HEK293 (cell line): ENCODE measurements around the gene AIG1.

Experiments
- PRDM1 ChIP-seq: fragments of 450-650 bp; formaldehyde crosslinking; IDR thresholded peaks from 2 replicates; pipeline ENCODE4; 2016; ENCODE audit warnings: missing biosample characterization, missing genetic modification characterization
- ZNF184 ChIP-seq: fragments of 450-650 bp; IDR thresholded peaks from 2 replicates; pipeline ENCODE4 v1.5.1; 2018; ENCODE audit warnings: missing biosample characterization, mild to moderate bottlenecking, missing genetic modification characterization
- ZNF292 ChIP-seq: fragments of 450-650 bp; formaldehyde crosslinking; IDR thresholded peaks from 2 replicates; pipeline ENCODE4 v1.5.1; 2016; ENCODE audit warnings: low read depth, missing biosample characterization, missing genetic modification characterization, borderline replicate concordance
- ZNF302 ChIP-seq: fragments of 450-650 bp; formaldehyde crosslinking; IDR thresholded peaks from 2 replicates; pipeline ENCODE4 v1.5.1; 2016; ENCODE audit warnings: missing biosample characterization, missing genetic modification characterization, low read depth
- ZXDB ChIP-seq: fragments of 450-650 bp; formaldehyde crosslinking; IDR thresholded peaks from 2 replicates; pipeline ENCODE4 v1.5.1; 2016; ENCODE audit warnings: missing biosample characterization, missing genetic modification characterization
- TF ChIP-seq, protein P1 (sequence below): fragments of 450-650 bp; formaldehyde crosslinking; IDR thresholded peaks from 2 replicates; pipeline ENCODE4 v1.5.1; 2016; ENCODE audit warnings: missing biosample characterization, missing genetic modification characterization

- TF ChIP-seq ZNF184 (tag by site-specific recombination) (no peak), PRDM1 (no peak), ZXDB (tag by site-specific recombination) (no peak), ZNF292 (no peak), ZNF302 (tag by site-specific recombination) (no peak)
- TF ChIP-seq, protein P1, sequence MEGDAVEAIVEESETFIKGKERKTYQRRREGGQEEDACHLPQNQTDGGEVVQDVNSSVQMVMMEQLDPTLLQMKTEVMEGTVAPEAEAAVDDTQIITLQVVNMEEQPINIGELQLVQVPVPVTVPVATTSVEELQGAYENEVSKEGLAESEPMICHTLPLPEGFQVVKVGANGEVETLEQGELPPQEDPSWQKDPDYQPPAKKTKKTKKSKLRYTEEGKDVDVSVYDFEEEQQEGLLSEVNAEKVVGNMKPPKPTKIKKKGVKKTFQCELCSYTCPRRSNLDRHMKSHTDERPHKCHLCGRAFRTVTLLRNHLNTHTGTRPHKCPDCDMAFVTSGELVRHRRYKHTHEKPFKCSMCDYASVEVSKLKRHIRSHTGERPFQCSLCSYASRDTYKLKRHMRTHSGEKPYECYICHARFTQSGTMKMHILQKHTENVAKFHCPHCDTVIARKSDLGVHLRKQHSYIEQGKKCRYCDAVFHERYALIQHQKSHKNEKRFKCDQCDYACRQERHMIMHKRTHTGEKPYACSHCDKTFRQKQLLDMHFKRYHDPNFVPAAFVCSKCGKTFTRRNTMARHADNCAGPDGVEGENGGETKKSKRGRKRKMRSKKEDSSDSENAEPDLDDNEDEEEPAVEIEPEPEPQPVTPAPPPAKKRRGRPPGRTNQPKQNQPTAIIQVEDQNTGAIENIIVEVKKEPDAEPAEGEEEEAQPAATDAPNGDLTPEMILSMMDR (tag by site-specific recombination), result no peak
Measured at GRCh38 chr6:143200167-143200770, 139.6 kb downstream of the AIG1 start.
